SK-N-SH treated with all-trans-retinoic acid at 6 μM for 48 hours (cell line): ENCODE data around the gene RPL7A.

Experiments
- ATAC-seq: fragments of 200-7000 bp; cut with Tn5 transposase; 3 replicates; pipeline ENCODE4 v1.9.1; 2020; ENCODE audit warnings: mild to moderate bottlenecking, moderate library complexity
- ARNTL ChIP-seq: fragments of 450-650 bp; formaldehyde crosslinking; IDR thresholded peaks from 2 replicates; pipeline ENCODE4 v1.5.0; 2020; ENCODE audit warnings: low read depth, mild to moderate bottlenecking, moderate library complexity, borderline replicate concordance
- BACH2 ChIP-seq: fragments of 250-450 bp; sonication (Bioruptor Pico); IDR thresholded peaks from 2 replicates; pipeline ENCODE4 v1.9.0; 2021; ENCODE audit warnings: mild to moderate bottlenecking, borderline replicate concordance
- CREB5 ChIP-seq: fragments of 250-450 bp; sonication (Bioruptor Pico); IDR thresholded peaks from 2 replicates; pipeline ENCODE4 v1.5.1; 2020; ENCODE audit warnings: low read depth, mild to moderate bottlenecking, moderate library complexity
- CSDC2 ChIP-seq: fragments of 250-450 bp; sonication (Bioruptor Pico); IDR thresholded peaks from 2 replicates; pipeline ENCODE4 v1.5.0; 2020; ENCODE audit warnings: mild to moderate bottlenecking, moderate library complexity
- CSRNP3 ChIP-seq: fragments of 250-450 bp; sonication (Bioruptor Pico); IDR thresholded peaks from 2 replicates; pipeline ENCODE4 v1.5.1; 2021; ENCODE audit warnings: mild to moderate bottlenecking, moderate library complexity
- ESRRG ChIP-seq: fragments of 250-450 bp; sonication (Bioruptor Pico); IDR thresholded peaks from 2 replicates; pipeline ENCODE4 v1.6.1; 2021; ENCODE audit warnings: mild to moderate bottlenecking
- GLIS3 ChIP-seq: fragments of 250-450 bp; sonication (Bioruptor Pico); IDR thresholded peaks from 2 replicates; pipeline ENCODE4 v1.5.0; 2020; ENCODE audit warnings: mild to moderate bottlenecking, moderate library complexity
- ISL1 ChIP-seq: fragments of 250-450 bp; sonication (Bioruptor Pico); IDR thresholded peaks from 2 replicates; pipeline ENCODE4 v2.1.2; 2022; ENCODE audit warnings: mild to moderate bottlenecking, moderate library complexity
- OSR1 ChIP-seq: fragments of 250-450 bp; sonication (Bioruptor Pico); IDR thresholded peaks from 2 replicates; pipeline ENCODE4 v1.8.0; 2022; ENCODE audit warnings: moderate library complexity, mild to moderate bottlenecking, inconsistent platforms
- PATZ1 ChIP-seq: fragments of 250-450 bp; sonication (Bioruptor Pico); IDR thresholded peaks from 2 replicates; pipeline ENCODE4 v1.8.0; 2020; ENCODE audit warnings: mild to moderate bottlenecking, moderate library complexity, borderline replicate concordance
- PPARA ChIP-seq: fragments of 250-450 bp; sonication (Bioruptor Pico); IDR thresholded peaks from 2 replicates; pipeline ENCODE4 v1.5.0; 2020; ENCODE audit warnings: mild to moderate bottlenecking, borderline replicate concordance
- RARB ChIP-seq: fragments of 250-450 bp; sonication (Bioruptor Pico); IDR thresholded peaks from 2 replicates; pipeline ENCODE4 v1.8.0; 2021; ENCODE audit warnings: mild to moderate bottlenecking, moderate library complexity
- SNAI2 ChIP-seq: fragments of 250-450 bp; sonication (Bioruptor Pico); IDR thresholded peaks from 2 replicates; pipeline ENCODE4 v1.5.0; 2020; ENCODE audit warnings: mild to moderate bottlenecking, moderate library complexity
- TCF4 ChIP-seq: fragments of 250-450 bp; sonication (Bioruptor Pico); IDR thresholded peaks from 2 replicates; pipeline ENCODE4 v1.8.0; 2021; ENCODE audit warnings: mild to moderate bottlenecking, moderate library complexity, borderline replicate concordance
- TOX ChIP-seq: fragments of 250-450 bp; sonication (Bioruptor Pico); IDR thresholded peaks from 2 replicates; pipeline ENCODE4 v1.8.0; 2021; ENCODE audit warnings: mild to moderate bottlenecking, moderate library complexity, borderline replicate concordance
- TSHZ2 ChIP-seq: fragments of 250-450 bp; sonication (Bioruptor Pico); IDR thresholded peaks from 2 replicates; pipeline ENCODE4 v1.5.0; 2020; ENCODE audit warnings: mild to moderate bottlenecking, moderate library complexity
- ZC3H10 ChIP-seq: fragments of 250-450 bp; sonication (Bioruptor Pico); IDR thresholded peaks from 2 replicates; pipeline ENCODE4 v1.5.1; 2021; ENCODE audit warnings: mild to moderate bottlenecking, moderate library complexity
- ZFP3 ChIP-seq: fragments of 250-450 bp; sonication (Bioruptor Pico); IDR thresholded peaks from 2 replicates; pipeline ENCODE4 v1.5.0; 2020; ENCODE audit warnings: mild to moderate bottlenecking, moderate library complexity
- ZFP30 ChIP-seq: fragments of 450-650 bp; formaldehyde crosslinking; IDR thresholded peaks from 2 replicates; pipeline ENCODE4 v1.5.0; 2022; ENCODE audit warnings: mild to moderate bottlenecking, moderate library complexity
- ZNF70 ChIP-seq: fragments of 450-650 bp; formaldehyde crosslinking; IDR thresholded peaks from 2 replicates; pipeline ENCODE4 v1.5.0; 2020; ENCODE audit warnings: mild to moderate bottlenecking, moderate library complexity
- ZNF8 ChIP-seq: fragments of 450-650 bp; formaldehyde crosslinking; IDR thresholded peaks from 2 replicates; pipeline ENCODE4 v1.5.0; 2020; ENCODE audit warnings: mild to moderate bottlenecking, moderate library complexity

Gene RPL7A

GRCh38 chr9:133342570-133342969 is 5.4 kb upstream of the RPL7A start:
- no peak for ATAC-seq
- TF ChIP-seq ZFP30 (CRISPR knock-in tag), result no peak
- no peak for TF ChIP-seq ESRRG (CRISPR knock-in tag)
- no peak for TF ChIP-seq OSR1 (CRISPR knock-in tag)
- TF ChIP-seq ISL1 (CRISPR knock-in tag), result no peak
- TF ChIP-seq TOX (CRISPR knock-in tag), result no peak
- no peak for TF ChIP-seq TCF4
- TF ChIP-seq PATZ1 (CRISPR knock-in tag), result no peak
- no peak for TF ChIP-seq ZC3H10 (CRISPR knock-in tag)
- TF ChIP-seq PPARA (CRISPR knock-in tag), result no peak
- no peak for TF ChIP-seq TSHZ2 (CRISPR knock-in tag)
- TF ChIP-seq RARB (CRISPR knock-in tag), result no peak
- TF ChIP-seq SNAI2 (CRISPR knock-in tag), result no peak
- TF ChIP-seq CSDC2 (CRISPR knock-in tag), result no peak
- no peak for TF ChIP-seq CREB5 (CRISPR knock-in tag)
- no peak for TF ChIP-seq CSRNP3 (CRISPR knock-in tag)
- TF ChIP-seq ZNF70 (CRISPR knock-in tag), result no peak
- TF ChIP-seq ZNF8 (CRISPR knock-in tag), result no peak
- no peak for TF ChIP-seq ZFP3 (CRISPR knock-in tag)
- TF ChIP-seq ARNTL (CRISPR knock-in tag), result no peak

GRCh38 chr9:133344071-133344470 is 3.9 kb upstream of the RPL7A start:
- ATAC-seq, result no peak
- TF ChIP-seq PATZ1 (CRISPR knock-in tag) (no peak), BACH2 (CRISPR knock-in tag) (no peak), CREB5 (CRISPR knock-in tag) (no peak), ZFP3 (CRISPR knock-in tag) (no peak), TCF4 (no peak)

GRCh38 chr9:133344979-133345378 is 3.0 kb upstream of the RPL7A start:
- no peak for ATAC-seq
- TF ChIP-seq GLIS3 (CRISPR knock-in tag), result no peak
